Natural killer cell (primary cell): ENCODE measurements around the gene G3BP1. TPM values are rescaled to one million over a fixed set of nuclear protein-coding genes. Genes with fewer than 3 reads are reported as not detected.
A peak's percentile ranks its signal among the peaks of the same experiment; 100 is the strongest.
"Not testable (repeated sequence)": the region's sequence is repeated elsewhere in the genome, so short reads cannot be mapped to it uniquely, and the experiment has no call there.

Experiments
- ATAC-seq, 3 donors: fragments of 150-1000 bp in 2 of 3; fragments of 200-7000 bp in 1 of 3; cut with Tn5 transposase; 1 replicate in 1 of 3; 2 replicates in 2 of 3; pipeline ENCODE4 v1.10.0; 2021; ENCODE audit warnings: mild to moderate bottlenecking in 2 of 3, moderate library complexity in 2 of 3
- DNase-seq, 2 donors: peaks; one replicate each; pipeline versions ENCODE4 v3.0.0 to v3.0.0-alpha.2; 2013 to 2021; ENCODE audit warnings: mixed read lengths in 1 of 2
- H3K27ac ChIP-seq: one replicate; pipeline ENCODE4 v1.5.1; 2013; ENCODE audit warnings: mild to moderate bottlenecking, low read length
- H3K27me3 ChIP-seq: one replicate; pipeline ENCODE4 v1.6.1; 2013; ENCODE audit warnings: low read length; ENCODE audit not compliant: control insufficient read depth, insufficient read depth
- H3K36me3 ChIP-seq: one replicate; pipeline ENCODE4 v1.6.1; 2013; ENCODE audit warnings: low read length; ENCODE audit not compliant: control insufficient read depth, insufficient read depth
- H3K4me1 ChIP-seq: one replicate; pipeline ENCODE4 v1.6.1; 2013; ENCODE audit warnings: low read length; ENCODE audit not compliant: control insufficient read depth, insufficient read depth
- H3K4me3 ChIP-seq: one replicate; pipeline ENCODE4 v1.5.1; 2013; ENCODE audit warnings: low read length
- H3K9me3 ChIP-seq: one replicate; pipeline ENCODE4 v1.6.1; 2013; ENCODE audit warnings: low read length; ENCODE audit not compliant: control insufficient read depth, insufficient read depth
- H3K27ac Mint-ChIP-seq, 2 donors: one replicate each; pipeline ENCODE4 v1.8.0; 2022; ENCODE audit warnings: mild to moderate bottlenecking in 2 of 2, mixed read lengths in 2 of 2, moderate library complexity in 1 of 2
- H3K27me3 Mint-ChIP-seq, 2 donors: one replicate each; pipeline ENCODE4 v1.8.0; 2022; ENCODE audit warnings: low read depth in 2 of 2, mixed read lengths in 2 of 2
- H3K36me3 Mint-ChIP-seq: one replicate; pipeline ENCODE4 v1.8.0; 2022; ENCODE audit warnings: mixed read lengths
- H3K4me1 Mint-ChIP-seq, 2 donors: one replicate each; pipeline ENCODE4 v1.8.0; 2022; ENCODE audit warnings: mixed read lengths in 2 of 2
- H3K4me3 Mint-ChIP-seq: one replicate; pipeline ENCODE4 v1.8.0; 2022; ENCODE audit warnings: mild to moderate bottlenecking, moderate library complexity, mixed read lengths
- H3K9me3 Mint-ChIP-seq, 2 donors: one replicate each; pipeline ENCODE4 v1.8.0; 2022; ENCODE audit warnings: mixed read lengths in 2 of 2
- CTCF ChIP-seq: fragments of 200-600 bp; IDR thresholded peaks from one replicate; pipeline ENCODE4 v1.8.0; 2022; ENCODE audit warnings: antibody characterized with exemption
- WGBS: methylation state at CpG from one replicate; pipeline ENCODE4 v1.1.7; 2013; ENCODE audit warnings: missing lambda C conversion rate; ENCODE audit not compliant: insufficient coverage; 5-methylcytosine and 5-hydroxymethylcytosine counted together
- intact Hi-C: fragments of 100-400 bp; cut with micrococcal nuclease; formaldehyde crosslinking; loops from one replicate; pipeline ENCODE4 v1.14.2; 2022
- total RNA-seq, 4 donors: library from RNA; stranded (reverse); fragments of 120-200 nt in 1 of 4; gene quantifications; one replicate each; pipeline versions ENCODE4 v1.2.3 to v1.2.4, GENCODE V29; 2013 to 2022

Gene G3BP1
- total RNA-seq, result 100 to 1,000 TPM in 2 of 3 donors, 10 to 100 TPM in 1; 94.9 to 127 (median 121) TPM
- total RNA-seq (2013), result 153 TPM

- TF ChIP-seq CTCF, result peak; percentile 52
- Histone ChIP-seq H3K36me3 (no peaks in the 10 kb centered on the region), H3K4me3 (peak within 1 kb of the TSS; percentile 82), H3K27me3 (no peaks in the 10 kb centered on the region), H3K9me3 (no peaks in the 10 kb centered on the region), H3K27ac (peak within 1 kb of the TSS; percentile 94), H3K4me1 (peaks cover 27% of the 10 kb centered on the region)
- Mint-ChIP-seq H3K27ac (no peak within 1 kb of the TSS), H3K4me3 (peak within 1 kb of the TSS; percentile 82), H3K4me1 (peaks cover 40 to 43% of the 10 kb centered on the region in 2 donors), H3K36me3 (no peaks in the 10 kb centered on the region), H3K9me3 (no peaks in the 10 kb centered on the region), H3K27me3 (no peaks in the 10 kb centered on the region)
- WGBS, result under 1% methylated on average over 49 of the region's 49 CpGs
- intact Hi-C loops, result loop anchor here (1.0 to 10.0 kb wide), 6 partner anchors 13 to 1327 kb away; partner anchors contain the start of genes ATOX1, GM2A, RPS14 and SLC36A1
- peak; percentile 76 to 89 (median 77) for ATAC-seq
- DNase-seq, result peak; percentile 97 to 100
Observed at GRCh38 chr5:151771259-151772028, at the start of gene G3BP1. Gene G3BP1 (plus strand): TSS chr5:151771954. CDS start chr5:151786621, 14,667 bp downstream.

- Mint-ChIP-seq H3K4me1 (peaks cover 0 to 5% of the 10 kb centered on the region in 2 donors), H3K9me3 (no peaks in the 10 kb centered on the region), H3K27ac (no peak overlapping the region), H3K27me3 (no peaks in the 10 kb centered on the region), H3K36me3 (no peaks in the 10 kb centered on the region), H3K4me3 (no peak overlapping the region)
- H3K27ac ChIP-seq, result no peak overlapping the region
- TF ChIP-seq CTCF, result no peak
- no peaks in the 10 kb centered on the region for H3K4me1 ChIP-seq
- no peaks in the 10 kb centered on the region for H3K36me3 ChIP-seq
- no peaks in the 10 kb centered on the region for H3K9me3 ChIP-seq
- H3K27me3 ChIP-seq, result no peaks in the 10 kb centered on the region
- intact Hi-C loops, result no loop called here
- ATAC-seq, result no peak
- no peak for DNase-seq
- H3K4me3 ChIP-seq, result no peak overlapping the region
Observed at GRCh38 chr5:151722546-151722945, 49.2 kb upstream of the G3BP1 start.

GRCh38 chr5:151724360-151724759, 47.4 kb upstream of the G3BP1 start:
- Mint-ChIP-seq H3K9me3 (no peaks in the 10 kb centered on the region), H3K27me3 (no peaks in the 10 kb centered on the region), H3K27ac (no peak overlapping the region), H3K36me3 (peaks cover 5% of the 10 kb centered on the region), H3K4me3 (no peak overlapping the region), H3K4me1 (peaks cover 0 to 5% of the 10 kb centered on the region in 2 donors)
- H3K27me3 ChIP-seq, result no peaks in the 10 kb centered on the region
- H3K36me3 ChIP-seq, result no peaks in the 10 kb centered on the region
- H3K4me1 ChIP-seq, result no peaks in the 10 kb centered on the region
- no peak for TF ChIP-seq CTCF
- H3K9me3 ChIP-seq, result no peaks in the 10 kb centered on the region
- DNase-seq, result no peak
- no peak for ATAC-seq
- no peak overlapping the region for H3K4me3 ChIP-seq
- intact Hi-C loops, result no loop called here
- H3K27ac ChIP-seq, result no peak overlapping the region
- WGBS, result 96% methylated on average over 2 of the region's 2 CpGs

- H3K27me3 ChIP-seq, H3K4me3 ChIP-seq, DNase-seq, intact Hi-C loops, H3K4me1 Mint-ChIP-seq, H3K4me1 ChIP-seq, H3K27me3 Mint-ChIP-seq, H3K27ac Mint-ChIP-seq, ATAC-seq, H3K4me3 Mint-ChIP-seq, H3K9me3 ChIP-seq, H3K27ac ChIP-seq, H3K36me3 ChIP-seq, H3K9me3 Mint-ChIP-seq: not testable (repeated sequence)
- H3K36me3 Mint-ChIP-seq, result peaks cover 12% of the 10 kb centered on the region
- WGBS, result 74% methylated on average over 3 of the region's 5 CpGs
Observed at GRCh38 chr5:151729597-151729996, 42.2 kb upstream of the G3BP1 start.
